ENCODE data around the gene RGSL1.

Gene RGSL1

GRCh38 chr1:182561456-182561855, 111.5 kb downstream of the RGSL1 start:
- no peak overlapping the region for H3K27ac ChIP-seq
- TF ChIP-seq CTCF (IDR thresholded peaks at IDR 0.05) (no peak), ZFX (IDR thresholded peaks at IDR 0.05; ENCODE audit: borderline replicate concordance) (no peak)

GRCh38 chr1:182563095-182563494, 113.1 kb downstream of the RGSL1 start:
- H3K27ac ChIP-seq, result no peak overlapping the region
- TF ChIP-seq ZFX (IDR thresholded peaks at IDR 0.05; ENCODE audit: borderline replicate concordance) (no peak), CTCF (IDR thresholded peaks at IDR 0.05) (no peak)

- TF ChIP-seq CTCF (IDR thresholded peaks at IDR 0.05) (no peak), ZFX (IDR thresholded peaks at IDR 0.05; ENCODE audit: borderline replicate concordance) (no peak)
- H3K27ac ChIP-seq, result no peak overlapping the region
These were observed 114.6 kb downstream of the RGSL1 start for GRCh38 chr1:182564406-182565004.

GRCh38 chr1:182565537-182565936, 115.6 kb downstream of the RGSL1 start:
- H3K27ac ChIP-seq, result no peak overlapping the region
- TF ChIP-seq CTCF (IDR thresholded peaks at IDR 0.05), result no peak
- TF ChIP-seq ZFX (IDR thresholded peaks at IDR 0.05; ENCODE audit: borderline replicate concordance), result no peak

GRCh38 chr1:182567629-182568028, 117.7 kb downstream of the RGSL1 start:
- no peak overlapping the region for H3K27ac ChIP-seq
- no peak for TF ChIP-seq ZFX (IDR thresholded peaks at IDR 0.05; ENCODE audit: borderline replicate concordance)
- TF ChIP-seq CTCF (IDR thresholded peaks at IDR 0.05), result no peak

GRCh38 chr1:182568647-182569284, 118.8 kb downstream of the RGSL1 start:
- TF ChIP-seq CTCF (IDR thresholded peaks at IDR 0.05), result no peak
- no peak for TF ChIP-seq ZFX (IDR thresholded peaks at IDR 0.05; ENCODE audit: borderline replicate concordance)

GRCh38 chr1:182569939-182570610, 120.1 kb downstream of the RGSL1 start:
- H3K27ac ChIP-seq, result no peak overlapping the region
- TF ChIP-seq CTCF (IDR thresholded peaks at IDR 0.05) (no peak), ZFX (IDR thresholded peaks at IDR 0.05; ENCODE audit: borderline replicate concordance) (no peak)

More at GRCh38 chr1:182568647-182569284, 118.8 kb downstream of the RGSL1 start:
- H3K27ac ChIP-seq, result no peak overlapping the region
